Measurements from ENCODE around the gene CMIP.

DNA sequence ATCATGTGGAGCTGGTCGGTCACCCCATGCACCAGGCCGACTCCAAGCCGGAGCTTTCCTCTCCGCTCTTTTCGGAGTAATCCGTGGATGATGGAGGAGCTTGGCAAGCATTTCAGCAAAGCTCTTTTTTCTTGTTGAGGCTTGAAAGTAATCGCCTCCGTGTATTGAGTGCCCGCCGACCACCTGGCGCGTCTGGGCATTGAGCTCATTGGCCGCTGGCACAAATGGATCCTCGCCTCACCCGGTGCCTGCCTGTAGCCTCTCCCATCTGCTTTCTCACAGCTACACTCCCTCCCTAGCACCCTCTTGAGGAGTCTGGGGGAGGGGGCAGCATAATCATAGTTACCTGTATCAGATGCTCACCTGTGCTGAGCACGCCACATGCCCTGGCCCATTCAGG lies 148.9 kb downstream of the CMIP start:
- TF ChIP-seq, protein P1, sequence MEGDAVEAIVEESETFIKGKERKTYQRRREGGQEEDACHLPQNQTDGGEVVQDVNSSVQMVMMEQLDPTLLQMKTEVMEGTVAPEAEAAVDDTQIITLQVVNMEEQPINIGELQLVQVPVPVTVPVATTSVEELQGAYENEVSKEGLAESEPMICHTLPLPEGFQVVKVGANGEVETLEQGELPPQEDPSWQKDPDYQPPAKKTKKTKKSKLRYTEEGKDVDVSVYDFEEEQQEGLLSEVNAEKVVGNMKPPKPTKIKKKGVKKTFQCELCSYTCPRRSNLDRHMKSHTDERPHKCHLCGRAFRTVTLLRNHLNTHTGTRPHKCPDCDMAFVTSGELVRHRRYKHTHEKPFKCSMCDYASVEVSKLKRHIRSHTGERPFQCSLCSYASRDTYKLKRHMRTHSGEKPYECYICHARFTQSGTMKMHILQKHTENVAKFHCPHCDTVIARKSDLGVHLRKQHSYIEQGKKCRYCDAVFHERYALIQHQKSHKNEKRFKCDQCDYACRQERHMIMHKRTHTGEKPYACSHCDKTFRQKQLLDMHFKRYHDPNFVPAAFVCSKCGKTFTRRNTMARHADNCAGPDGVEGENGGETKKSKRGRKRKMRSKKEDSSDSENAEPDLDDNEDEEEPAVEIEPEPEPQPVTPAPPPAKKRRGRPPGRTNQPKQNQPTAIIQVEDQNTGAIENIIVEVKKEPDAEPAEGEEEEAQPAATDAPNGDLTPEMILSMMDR (conservative IDR thresholded peaks at IDR 0.05; ENCODE audit: low read length), result no peak
- no peak for TF ChIP-seq EZH2phosphoT487 (IDR thresholded peaks at IDR 0.05; ENCODE audit: borderline replicate concordance)

All from Loucy (cell line).